ENCODE results near the gene BEND6.

DNA sequence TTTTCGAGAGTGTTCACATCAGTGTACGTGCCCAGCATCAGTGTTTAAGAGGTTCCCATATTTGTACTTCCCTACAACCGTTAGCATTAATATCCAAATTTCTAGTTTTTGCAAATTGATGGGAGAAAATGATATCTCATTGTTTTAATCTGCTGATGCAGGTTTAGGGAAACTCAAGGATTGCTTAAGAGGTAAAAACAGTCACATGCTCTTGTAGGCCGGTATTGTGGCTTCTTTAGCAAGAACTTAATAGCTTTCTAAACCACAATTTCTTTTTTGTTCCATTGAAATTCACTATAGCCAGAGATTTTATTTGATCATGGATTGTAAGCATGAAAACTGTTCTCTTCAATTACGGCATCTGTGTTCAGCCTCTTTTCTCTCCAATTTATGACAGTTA lies 29.5 kb downstream of the BEND6 start:
- TF ChIP-seq EZH2phosphoT487 (IDR thresholded peaks at IDR 0.05; ENCODE audit: insufficient read depth, low read depth) (no peak), EZH2 (IDR thresholded peaks at IDR 0.05; ENCODE audit: insufficient read depth, poor library complexity, severe bottlenecking) (no peak)

Data from GM23248 (cell line).